Keratinocyte (primary cell): ENCODE data around the gene BTBD8. TPM values are rescaled to one million over a fixed set of nuclear protein-coding genes. Genes with fewer than 3 reads are reported as not detected.

Experiments used
- DNase-seq: peaks from one replicate; pipeline ENCODE4 v3.0.0-alpha.2; 2011; ENCODE audit warnings: low read depth, missing footprints, low spot score
- FAIRE-seq: peaks from 2 replicates; lab custom pipeline; 2011; peaks lifted over from hg19 to GRCh38; lab: Jason Lieb, UNC
- H2AFZ ChIP-seq: 2 replicates; pipeline ENCODE4 v1.6.0; 2012; ENCODE audit warnings: low read length, control low read depth, inconsistent platforms; ENCODE audit not compliant: control insufficient read depth
- H3K27ac ChIP-seq: 2 replicates; pipeline ENCODE4 v1.5.1; 2011; ENCODE audit warnings: low read length; ENCODE audit not compliant: control insufficient read depth, insufficient read depth
- H3K27me3 ChIP-seq: 3 replicates; pipeline ENCODE4 v1.6.0; 2011; ENCODE audit warnings: low read length; ENCODE audit not compliant: control insufficient read depth, insufficient read depth; ENCODE audit errors: extremely low read depth
- H3K36me3 ChIP-seq, 2 experiments: 2 replicates in 1 of 2; 3 replicates in 1 of 2; pipeline ENCODE4 v1.5.1; 2011; ENCODE audit warnings: low read length in 2 of 2, mild to moderate bottlenecking in 1 of 2; ENCODE audit not compliant: control insufficient read depth in 2 of 2, insufficient read depth in 2 of 2; ENCODE audit errors: extremely low read depth in 1 of 2
- H3K4me1 ChIP-seq: 3 replicates; pipeline ENCODE4 v1.5.1; 2011; ENCODE audit warnings: low read length; ENCODE audit not compliant: control insufficient read depth, insufficient read depth; ENCODE audit errors: extremely low read depth
- H3K4me2 ChIP-seq: 3 replicates; pipeline ENCODE4 v1.6.0; 2011; ENCODE audit warnings: low read depth, low read length; ENCODE audit not compliant: control insufficient read depth, insufficient read depth; ENCODE audit errors: extremely low read depth
- H3K4me3 ChIP-seq, 3 experiments: fragments of 200-600 bp in 1 of 3; sonication (generic) in 1 of 3; 2 replicates in 2 of 3; 3 replicates in 1 of 3; pipeline ENCODE4 v1.5.1; 2011 to 2016; ENCODE audit warnings: low read length in 3 of 3, mild to moderate bottlenecking in 3 of 3, control low read depth in 2 of 3, inconsistent platforms in 1 of 3, low read depth in 1 of 3, mixed read lengths in 1 of 3, mixed run types in 1 of 3, moderate library complexity in 1 of 3; ENCODE audit not compliant: control insufficient read depth in 2 of 3, insufficient read depth in 2 of 3; ENCODE audit errors: extremely low read depth in 1 of 3
- H3K79me2 ChIP-seq: 2 replicates; pipeline ENCODE4 v1.6.0; 2012; ENCODE audit warnings: low read length; ENCODE audit not compliant: control insufficient read depth, insufficient read depth
- H3K9ac ChIP-seq: 3 replicates; pipeline ENCODE4 v1.6.0; 2011; ENCODE audit warnings: low read length; ENCODE audit not compliant: control insufficient read depth, insufficient read depth; ENCODE audit errors: extremely low read depth
- H3K9me1 ChIP-seq: 3 replicates; pipeline ENCODE4 v1.6.0; 2011; ENCODE audit warnings: low read length; ENCODE audit not compliant: control insufficient read depth, insufficient read depth; ENCODE audit errors: extremely low read depth
- H3K9me3 ChIP-seq: 2 replicates; pipeline ENCODE4 v1.5.1; 2012; ENCODE audit warnings: low read depth, low read length; ENCODE audit not compliant: control insufficient read depth
- H4K20me1 ChIP-seq: 3 replicates; pipeline ENCODE4 v1.6.0; 2011; ENCODE audit warnings: low read length; ENCODE audit not compliant: control insufficient read depth, insufficient read depth; ENCODE audit errors: extremely low read depth
- EZH2 ChIP-seq: IDR thresholded peaks from one replicate; pipeline ENCODE4 v1.6.1; 2012; ENCODE audit warnings: inconsistent platforms, mild to moderate bottlenecking, low read length, moderate library complexity
- dilution Hi-C: fragments of 300-500 bp; cut with MboI; formaldehyde crosslinking; loops from one replicate; pipeline ENCODE4 v1.7.0; 2020; ENCODE audit warnings: low sequenced_read_pairs; ENCODE audit not compliant: extremely low pct_ligation_motif_present
- polyA plus RNA-seq, 5 experiments: library from polyadenylated mRNA; depleted of rRNA in 3 of 5; stranded (reverse) in 3 of 5; stranded (forward) in 1 of 5; unstranded in 1 of 5; fragments of >200 nt; gene quantifications; 1 replicate in 1 of 5; 2 replicates in 3 of 5; 3 replicates in 1 of 5; pipeline versions ENCODE4 v1.2.1 to v1.2.3, GENCODE V29; 2011 to 2012; ENCODE audit warnings: missing spikeins in 2 of 5, low read depth in 1 of 5, low replicate concordance in 1 of 5
- TF ChIP-seq, protein P1 (sequence below), 3 experiments: IDR thresholded peaks in 1 of 3; conservative IDR thresholded peaks in 1 of 3; optimal IDR thresholded peaks in 1 of 3; 2 replicates in 2 of 3; 3 replicates in 1 of 3; pipeline versions ENCODE3 to v1.5.1; 2011; ENCODE audit warnings: low read length in 3 of 3, mild to moderate bottlenecking in 3 of 3, moderate library complexity in 2 of 3, control low read depth in 1 of 3, inconsistent platforms in 1 of 3; ENCODE audit not compliant: insufficient read depth in 2 of 3; ENCODE audit errors: extremely low read depth in 1 of 3

The BTBD8 gene
- polyA plus RNA-seq, 1 donor (not counting 4 experiments of a cell fraction or from before 2014, with no cell fraction given), result 1.4 TPM

- Histone ChIP-seq H3K9me3 (peaks cover 6% of the 10 kb centered on the region), H2AFZ (no peak overlapping the region), H3K4me3 (no peak overlapping the region), H3K4me2 (no peak overlapping the region), H3K4me1 (peaks cover 5% of the 10 kb centered on the region), H4K20me1 (no peaks in the 10 kb centered on the region), H3K9ac (no peak overlapping the region), H3K36me3 (no peaks in the 10 kb centered on the region), H3K27ac (no peak overlapping the region), H3K9me1 (no peaks in the 10 kb centered on the region), H3K27me3 (no peaks in the 10 kb centered on the region), H3K79me2 (no peaks in the 10 kb centered on the region)
- FAIRE-seq (no peak), DNase-seq (no peak)
- TF ChIP-seq EZH2, result no peak
- TF ChIP-seq, protein P1, sequence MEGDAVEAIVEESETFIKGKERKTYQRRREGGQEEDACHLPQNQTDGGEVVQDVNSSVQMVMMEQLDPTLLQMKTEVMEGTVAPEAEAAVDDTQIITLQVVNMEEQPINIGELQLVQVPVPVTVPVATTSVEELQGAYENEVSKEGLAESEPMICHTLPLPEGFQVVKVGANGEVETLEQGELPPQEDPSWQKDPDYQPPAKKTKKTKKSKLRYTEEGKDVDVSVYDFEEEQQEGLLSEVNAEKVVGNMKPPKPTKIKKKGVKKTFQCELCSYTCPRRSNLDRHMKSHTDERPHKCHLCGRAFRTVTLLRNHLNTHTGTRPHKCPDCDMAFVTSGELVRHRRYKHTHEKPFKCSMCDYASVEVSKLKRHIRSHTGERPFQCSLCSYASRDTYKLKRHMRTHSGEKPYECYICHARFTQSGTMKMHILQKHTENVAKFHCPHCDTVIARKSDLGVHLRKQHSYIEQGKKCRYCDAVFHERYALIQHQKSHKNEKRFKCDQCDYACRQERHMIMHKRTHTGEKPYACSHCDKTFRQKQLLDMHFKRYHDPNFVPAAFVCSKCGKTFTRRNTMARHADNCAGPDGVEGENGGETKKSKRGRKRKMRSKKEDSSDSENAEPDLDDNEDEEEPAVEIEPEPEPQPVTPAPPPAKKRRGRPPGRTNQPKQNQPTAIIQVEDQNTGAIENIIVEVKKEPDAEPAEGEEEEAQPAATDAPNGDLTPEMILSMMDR (optimal IDR thresholded peaks at IDR 0.05 in 1 of 3, IDR thresholded peaks at IDR 0.05 in 1 of 3, conservative IDR thresholded peaks at IDR 0.05 in 1 of 3; ENCODE audit: extremely low read depth in 1 of 3, insufficient read depth in 2 of 3, low read length in 3 of 3), result no peak
- dilution Hi-C loops, result no loop called here
These were observed 4.5 kb downstream of the BTBD8 start for GRCh38 chr1:92084651-92085050.

DNA sequence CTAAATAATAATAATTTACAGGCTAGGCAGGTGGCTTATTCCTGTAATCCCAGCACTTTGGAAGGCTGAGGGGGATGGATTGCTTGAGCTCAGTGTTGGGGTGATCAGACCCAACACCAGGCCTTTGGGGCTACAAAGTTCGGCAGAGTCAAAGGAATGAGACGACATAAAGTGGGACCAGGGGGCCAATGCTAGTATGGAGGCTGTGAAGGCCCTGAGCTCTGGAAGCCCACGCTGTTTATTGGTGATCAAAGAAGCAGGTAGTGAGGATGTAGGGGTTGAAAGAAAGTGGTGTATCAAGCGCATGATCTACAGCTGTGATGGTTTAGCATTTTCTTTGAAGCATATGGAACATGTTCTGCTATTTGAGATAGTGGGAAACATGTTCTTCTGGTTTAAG is 5.6 kb downstream of the BTBD8 start:
- DNase-seq (no peak), FAIRE-seq (no peak)
- H3K27ac ChIP-seq, result no peak overlapping the region
- dilution Hi-C loops, result no loop called here
- no peaks in the 10 kb centered on the region for H3K27me3 ChIP-seq
- H3K9me3 ChIP-seq, result peaks cover 6% of the 10 kb centered on the region
- H3K4me1 ChIP-seq, result peaks cover 5% of the 10 kb centered on the region
- H3K9me1 ChIP-seq, result no peaks in the 10 kb centered on the region
- H3K36me3 ChIP-seq, result no peaks in the 10 kb centered on the region
- H2AFZ ChIP-seq, result no peak overlapping the region
- no peaks in the 10 kb centered on the region for H3K79me2 ChIP-seq
- TF ChIP-seq, protein P1 (optimal IDR thresholded peaks at IDR 0.05 in 1 of 3, IDR thresholded peaks at IDR 0.05 in 1 of 3, conservative IDR thresholded peaks at IDR 0.05 in 1 of 3; ENCODE audit: extremely low read depth in 1 of 3, insufficient read depth in 2 of 3, low read length in 3 of 3), result no peak
- TF ChIP-seq EZH2, result no peak
- H4K20me1 ChIP-seq, result no peaks in the 10 kb centered on the region
- no peak overlapping the region for H3K9ac ChIP-seq
- no peak overlapping the region for H3K4me3 ChIP-seq
- H3K4me2 ChIP-seq, result no peak overlapping the region
